Measurements from ENCODE around the gene ZFAND3. TPM values are rescaled to one million over a fixed set of nuclear protein-coding genes. Genes with fewer than 3 reads are reported as not detected.

The ZFAND3 gene
- total RNA-seq, 1 experiment from 2014 or later, result 47.2 TPM

GRCh38 chr6:37966801-37967200 is 147.3 kb downstream of the ZFAND3 start:
- DNase-seq (ENCODE audit: low read depth, low spot score), result no peak
- CTCF ChIA-PET, result no interaction called here

GRCh38 chr6:37967651-37968050 is 148.1 kb downstream of the ZFAND3 start:
- ATAC-seq, result no peak
- H3K36me3 ChIP-seq (ENCODE audit: control insufficient read depth in 1 of 2, insufficient read depth in 2 of 2, low read length in 2 of 2), result no peaks in the 10 kb centered on the region
- ChIA-PET RAD21 (ENCODE audit: low non-redundant PET in 1 of 2, low total read pairs in 2 of 2, uncharacterized antibody in 2 of 2, unreplicated experiment in 2 of 2) (no interaction called here), CTCF (no interaction called here), POLR2A (no interaction called here)
- DNase-seq (ENCODE audit: low read depth, low spot score), result no peak
- H3K4me2 ChIP-seq (ENCODE audit: low read length), result no peak overlapping the region
- H4K20me1 ChIP-seq (ENCODE audit: insufficient read depth), result no peaks in the 10 kb centered on the region
- H3K27ac ChIP-seq (ENCODE audit: low read depth, low read length), result no peak overlapping the region
- H3K4me1 ChIP-seq (ENCODE audit: control insufficient read depth in 1 of 2, insufficient read depth in 2 of 2, low read length in 2 of 2), result no peaks in the 10 kb centered on the region
- H2AFZ ChIP-seq (ENCODE audit: low read depth, low read length, poor library complexity, severe bottlenecking), result no peak overlapping the region
- no peak overlapping the region for H3K9ac ChIP-seq (ENCODE audit: low read length)
- H3K79me2 ChIP-seq (ENCODE audit: insufficient read depth, low read length), result peaks cover 24% of the 10 kb centered on the region
- BruUV-seq (replicated peaks), result no TSS peak
- intact Hi-C loops (cut with micrococcal nuclease), result no loop called here
- no peak overlapping the region for H3K4me3 ChIP-seq (replicated peaks in 1 of 2; ENCODE audit: low read depth in 1 of 2, low read length in 2 of 2)
- H3K9me3 ChIP-seq (ENCODE audit: control insufficient read depth in 1 of 2, insufficient read depth in 1 of 2, low read depth in 1 of 2, low read length in 2 of 2), result no peaks in the 10 kb centered on the region
- H3K27me3 ChIP-seq (ENCODE audit: insufficient read depth, low read length), result no peaks in the 10 kb centered on the region
- no peaks in the 10 kb centered on the region for H3K9me2 ChIP-seq (ENCODE audit: insufficient read depth)
- TF ChIP-seq ZNF274 (IDR thresholded peaks at IDR 0.05; ENCODE audit: low read depth, low read length) (no peak), POLR2A (IDR thresholded peaks at IDR 0.05; ENCODE audit: borderline replicate concordance, extremely low read depth, insufficient read depth, insufficient read length) (no peak), YY1 (IDR thresholded peaks at IDR 0.05; ENCODE audit: extremely low read depth, insufficient replicate concordance, low read depth, low read length) (no peak), EGR1 (IDR thresholded peaks at IDR 0.05; ENCODE audit: low read depth) (no peak), SIN3A (IDR thresholded peaks at IDR 0.05; ENCODE audit: low read depth) (no peak), CEBPB (IDR thresholded peaks at IDR 0.05; ENCODE audit: low read depth) (no peak), EZH2 (IDR thresholded peaks at IDR 0.05) (no peak), CBX3 (IDR thresholded peaks at IDR 0.05; ENCODE audit: low read depth) (no peak), TCF7L2 (IDR thresholded peaks at IDR 0.05; ENCODE audit: borderline replicate concordance, extremely low read depth, insufficient read depth, insufficient read length) (no peak), REST (IDR thresholded peaks at IDR 0.05; ENCODE audit: low read depth) (no peak), SRF (IDR thresholded peaks at IDR 0.05; ENCODE audit: low read depth) (no peak), SP1 (IDR thresholded peaks at IDR 0.05; ENCODE audit: low read depth) (no peak)

More at GRCh38 chr6:37966801-37967200, 147.3 kb downstream of the ZFAND3 start:
- ChIA-PET RAD21 (ENCODE audit: low non-redundant PET in 1 of 2, low total read pairs in 2 of 2, uncharacterized antibody in 2 of 2, unreplicated experiment in 2 of 2) (no interaction called here), POLR2A (no interaction called here)
- no peaks in the 10 kb centered on the region for H3K9me3 ChIP-seq (ENCODE audit: control insufficient read depth in 1 of 2, insufficient read depth in 1 of 2, low read depth in 1 of 2, low read length in 2 of 2)
- no peak overlapping the region for H2AFZ ChIP-seq (ENCODE audit: low read depth, low read length, poor library complexity, severe bottlenecking)
- H3K79me2 ChIP-seq (ENCODE audit: insufficient read depth, low read length), result peaks cover 16% of the 10 kb centered on the region
- H3K9me2 ChIP-seq (ENCODE audit: insufficient read depth), result no peaks in the 10 kb centered on the region
- no peak for ATAC-seq
- TF ChIP-seq FOSL1 (IDR thresholded peaks at IDR 0.05; ENCODE audit: low read depth) (no peak), CTCF (IDR thresholded peaks at IDR 0.05 in 2 of 3, conservative IDR thresholded peaks at IDR 0.05 in 1 of 3; ENCODE audit: borderline replicate concordance in 1 of 3, insufficient read depth in 1 of 3, low read depth in 2 of 3, low read length in 2 of 3) (no peak)
- H3K27me3 ChIP-seq (ENCODE audit: insufficient read depth, low read length), result no peaks in the 10 kb centered on the region
- H3K4me3 ChIP-seq (replicated peaks in 1 of 2; ENCODE audit: low read depth in 1 of 2, low read length in 2 of 2), result no peak overlapping the region
- BruUV-seq (replicated peaks), result no TSS peak
- intact Hi-C loops (cut with micrococcal nuclease), result no loop called here
- no peaks in the 10 kb centered on the region for H3K4me1 ChIP-seq (ENCODE audit: control insufficient read depth in 1 of 2, insufficient read depth in 2 of 2, low read length in 2 of 2)
- no peak overlapping the region for H3K27ac ChIP-seq (ENCODE audit: low read depth, low read length)
- H3K4me2 ChIP-seq (ENCODE audit: low read length), result no peak overlapping the region
- no peak overlapping the region for H3K9ac ChIP-seq (ENCODE audit: low read length)
- no peaks in the 10 kb centered on the region for H3K36me3 ChIP-seq (ENCODE audit: control insufficient read depth in 1 of 2, insufficient read depth in 2 of 2, low read length in 2 of 2)
- H4K20me1 ChIP-seq (ENCODE audit: insufficient read depth), result no peaks in the 10 kb centered on the region
